HG03039 (cell line): ENCODE data around the gene GULP1.
"Not testable (repeated sequence)": the region's sequence is repeated elsewhere in the genome, so short reads cannot be mapped to it uniquely, and the experiment has no call there.

Source experiments
- ATAC-seq: cut with Tn5 transposase; IDR thresholded peaks from one replicate; pipeline ENCODE4 v1.9.1; 2021; ENCODE audit warnings: mild to moderate bottlenecking, moderate library complexity; ENCODE audit not compliant: unreplicated experiment

GULP1 gene

DNA sequence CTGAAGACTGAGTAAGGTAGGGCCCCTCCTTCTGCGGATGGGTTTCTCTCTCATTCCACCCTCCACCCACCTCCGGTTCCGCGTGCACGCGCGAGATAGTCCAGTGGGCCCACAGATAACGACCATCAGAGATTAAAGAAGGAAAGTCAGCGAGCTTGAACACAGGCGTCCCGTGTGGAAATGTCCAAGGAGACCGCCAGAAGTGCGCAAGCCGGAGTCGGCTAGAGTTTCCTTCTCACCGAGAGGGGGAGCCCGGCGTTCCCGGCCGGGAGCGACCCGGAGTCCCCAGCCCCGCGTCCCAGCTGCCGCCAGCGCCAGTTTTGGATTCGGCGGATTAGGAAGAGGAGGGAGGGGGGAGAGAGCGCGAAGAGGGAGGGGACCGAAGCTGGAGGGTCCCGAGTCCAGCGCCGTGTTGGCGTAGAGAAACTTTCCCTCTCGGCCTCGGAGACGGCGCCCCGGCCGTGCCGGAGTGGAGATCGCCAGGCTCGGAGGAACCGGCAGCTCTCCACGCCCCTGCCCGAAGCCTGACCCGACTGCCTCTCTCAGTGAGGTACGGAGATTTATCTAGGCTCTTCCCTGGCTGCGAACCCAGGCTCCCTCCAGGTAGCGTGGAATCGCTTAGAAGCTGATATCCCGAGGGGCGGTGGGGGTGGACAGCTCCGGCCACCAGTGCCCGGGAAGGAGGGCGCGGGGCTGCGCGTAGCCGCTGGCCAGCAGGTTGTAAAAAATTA is at the start of gene GULP1:
TSS of gene GULP1 (plus strand) at position 258 of the 731 bp plus-strand sequence. CDS start 185,829 bp downstream, outside the sequence.
- no peak for ATAC-seq

DNA sequence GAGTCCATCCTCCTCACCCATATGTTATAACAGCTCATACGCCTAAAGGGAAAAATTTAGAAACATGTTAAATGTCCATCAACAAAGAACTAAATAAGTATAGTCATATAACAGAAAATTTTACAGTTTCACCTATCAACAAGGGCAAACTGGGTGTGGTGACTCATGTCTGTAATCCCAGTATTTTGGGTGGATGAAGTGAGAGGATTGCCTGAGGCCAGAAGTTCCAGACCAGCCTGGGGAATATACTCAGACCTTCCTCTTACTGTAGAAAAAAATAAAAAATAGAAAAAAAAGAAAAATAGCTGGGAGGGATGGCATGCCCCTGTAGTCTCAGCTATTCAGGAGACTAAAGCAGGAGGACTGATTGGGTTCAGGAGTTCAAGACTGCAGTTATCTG is 48.3 kb upstream of the GULP1 start:
- ATAC-seq: no peak

- ATAC-seq: no peak
Measured at GRCh38 chr2:188244383-188244782, 47.3 kb upstream of the GULP1 start.

- ATAC-seq: no peak
Measured at GRCh38 chr2:188245230-188245629, 46.4 kb upstream of the GULP1 start.

DNA sequence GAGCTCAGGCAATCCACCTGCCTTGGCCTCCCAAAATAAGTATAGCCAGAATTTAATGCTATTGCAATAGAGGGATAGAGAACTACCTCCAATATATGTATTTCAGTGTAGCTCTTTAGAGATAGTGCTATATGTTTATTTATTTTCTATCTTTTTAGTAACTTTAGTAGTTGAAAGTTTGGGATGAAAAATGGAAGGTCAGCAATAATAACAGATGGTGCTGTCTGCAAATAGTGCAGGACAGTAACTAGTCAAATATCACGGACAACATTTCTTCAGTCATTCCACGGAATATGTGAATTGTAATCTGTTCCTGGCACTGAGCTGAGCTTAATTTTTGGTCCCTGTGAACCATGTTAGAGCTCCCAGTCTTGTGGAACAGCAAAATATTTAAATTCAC is 43.2 kb upstream of the GULP1 start:
- ATAC-seq: no peak

- no peak for ATAC-seq
Measured at GRCh38 chr2:188251034-188251433, 40.6 kb upstream of the GULP1 start.

GRCh38 chr2:188256420-188256819 is 35.3 kb upstream of the GULP1 start:
- ATAC-seq: no peak

GRCh38 chr2:188265315-188265714 is 26.4 kb upstream of the GULP1 start:
- ATAC-seq: no peak

DNA sequence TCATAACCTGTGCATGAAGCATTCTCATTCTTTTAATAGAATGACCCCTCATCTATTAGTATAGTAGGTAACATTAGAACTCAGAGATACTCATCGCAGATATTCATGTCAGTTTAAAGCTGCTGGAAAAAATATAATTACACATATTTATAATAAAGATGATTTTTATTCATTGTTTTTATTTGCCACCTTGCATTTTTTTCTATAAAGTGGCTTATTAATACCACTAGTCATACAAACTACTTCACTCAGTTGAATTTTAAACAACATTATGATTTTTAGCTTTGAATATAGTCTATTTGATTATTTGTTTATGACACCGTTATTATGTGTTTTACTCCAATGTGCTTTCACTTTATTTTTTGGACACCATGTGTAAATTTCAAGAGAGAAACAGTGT is 23.9 kb upstream of the GULP1 start:
- no peak for ATAC-seq

GRCh38 chr2:188269004-188269403 is 22.7 kb upstream of the GULP1 start:
- no peak for ATAC-seq

DNA sequence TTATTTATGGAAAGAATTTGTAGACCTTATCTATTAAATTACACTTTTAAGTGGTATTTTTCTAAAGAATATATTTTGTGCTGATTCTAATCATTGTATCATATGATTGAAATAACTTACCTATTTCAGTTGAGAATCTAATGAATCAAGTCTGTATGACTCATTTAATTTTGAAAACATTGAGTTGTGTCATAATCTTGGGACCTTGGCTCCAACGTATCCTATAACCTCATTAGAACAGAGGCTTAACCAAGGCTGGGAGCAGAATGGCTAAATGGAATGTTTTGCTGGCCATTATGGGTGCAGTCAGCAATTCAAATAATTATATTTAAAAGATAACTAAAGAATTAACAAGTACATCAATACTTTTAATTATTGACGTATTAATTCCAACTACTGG is 19.6 kb upstream of the GULP1 start:
- ATAC-seq: no peak

- no peak for ATAC-seq
Measured at GRCh38 chr2:188274274-188274673, 17.4 kb upstream of the GULP1 start.

DNA sequence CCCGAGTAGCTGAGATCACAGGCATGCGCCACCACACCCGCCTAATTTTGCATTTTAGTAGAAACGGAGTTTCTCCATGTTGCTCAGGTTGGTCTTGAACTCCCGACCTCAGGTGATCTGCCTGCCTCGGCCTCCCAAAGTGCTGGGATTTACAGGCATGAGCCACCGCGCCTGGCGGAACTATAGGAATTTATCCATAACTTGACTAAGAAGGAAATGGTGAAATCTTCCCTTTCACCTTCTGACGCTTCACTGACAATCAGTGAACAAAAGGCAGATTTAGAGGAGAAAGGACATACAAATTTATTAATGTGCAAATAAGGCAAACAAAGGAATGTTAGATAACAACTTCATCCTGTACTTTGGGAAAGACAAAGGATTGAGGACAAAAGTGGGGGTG is 15.4 kb upstream of the GULP1 start:
- no peak for ATAC-seq

- no peak for ATAC-seq
Measured at GRCh38 chr2:188277786-188278185, 13.9 kb upstream of the GULP1 start.

DNA sequence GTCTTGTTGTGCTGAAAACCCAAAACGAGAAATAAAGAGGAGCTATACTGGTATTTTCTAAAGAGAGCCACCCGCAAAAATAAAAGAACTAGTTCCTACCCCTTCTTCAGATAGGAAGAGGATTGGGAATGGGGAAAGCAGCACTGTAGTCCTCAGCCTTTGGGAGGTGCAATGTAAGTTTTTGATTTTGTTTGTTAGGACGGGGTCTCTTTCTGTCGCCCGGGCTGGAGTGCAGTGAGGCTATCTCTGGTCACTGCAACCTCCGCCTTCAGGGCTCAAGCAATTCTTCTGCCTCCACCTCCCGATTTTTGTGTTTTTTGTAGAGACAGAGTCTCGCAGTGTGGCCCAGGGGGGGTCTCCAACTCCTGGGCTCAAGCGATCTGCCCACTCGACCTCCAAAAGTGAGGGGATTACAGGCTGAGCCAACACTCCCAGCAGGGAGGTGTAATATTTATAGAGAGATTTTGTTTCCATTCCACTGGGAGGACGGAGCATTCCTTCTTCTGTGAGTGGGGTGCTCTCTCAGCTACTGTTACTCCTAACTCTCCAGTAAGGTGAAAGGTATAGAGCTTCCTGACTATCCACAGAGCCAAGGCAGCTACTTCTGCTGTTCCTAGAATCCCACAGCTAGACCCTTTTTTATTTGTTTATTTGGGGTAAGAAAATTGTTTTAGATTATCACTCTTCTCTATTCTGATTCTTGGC is 13.1 kb upstream of the GULP1 start:
- no peak for ATAC-seq

GRCh38 chr2:188279093-188279445 is 12.6 kb upstream of the GULP1 start:
- no peak for ATAC-seq

DNA sequence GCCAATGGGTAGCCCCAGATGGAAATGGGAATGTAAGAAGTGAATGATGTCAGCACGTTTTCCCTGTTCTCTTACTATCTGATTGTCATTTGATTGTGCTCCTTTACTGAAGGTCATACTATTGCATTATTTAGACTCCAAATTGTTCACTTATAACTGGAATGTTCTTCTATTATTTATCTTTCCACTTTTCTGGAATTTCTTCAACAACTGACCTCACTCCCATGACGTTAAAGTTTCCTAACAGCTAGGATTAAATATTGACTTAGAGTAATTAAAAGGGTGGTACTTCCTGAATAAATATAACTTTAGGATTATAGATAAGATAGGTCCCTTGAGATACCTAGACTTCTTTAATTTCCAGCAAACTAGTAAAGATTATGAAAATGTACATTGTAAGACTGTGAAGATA is 10.9 kb upstream of the GULP1 start:
- ATAC-seq: no peak

- no peak for ATAC-seq
Measured at GRCh38 chr2:188282907-188283306, 8.8 kb upstream of the GULP1 start.

- not testable (repeated sequence) for ATAC-seq
Measured at GRCh38 chr2:188284251-188284650, 7.4 kb upstream of the GULP1 start.

DNA sequence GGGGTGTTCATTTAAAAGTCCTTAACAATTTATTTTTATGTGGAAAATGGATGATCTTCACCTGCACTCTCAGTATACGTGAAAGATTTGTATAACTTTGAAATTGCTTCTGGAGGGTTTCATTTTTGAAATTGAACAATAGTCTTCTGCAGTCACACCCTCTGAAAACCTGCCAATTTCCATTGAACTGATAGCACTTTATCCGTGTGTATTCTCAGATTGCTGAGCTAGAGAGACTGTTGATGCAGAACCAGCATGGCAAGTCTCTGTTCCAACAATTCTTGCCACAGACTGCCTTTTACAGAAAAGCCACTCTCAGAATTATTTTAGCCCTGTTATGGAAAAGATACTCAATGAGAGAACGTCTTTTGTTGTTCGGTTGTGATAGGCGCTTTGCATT is 6.6 kb upstream of the GULP1 start:
- ATAC-seq: no peak

DNA sequence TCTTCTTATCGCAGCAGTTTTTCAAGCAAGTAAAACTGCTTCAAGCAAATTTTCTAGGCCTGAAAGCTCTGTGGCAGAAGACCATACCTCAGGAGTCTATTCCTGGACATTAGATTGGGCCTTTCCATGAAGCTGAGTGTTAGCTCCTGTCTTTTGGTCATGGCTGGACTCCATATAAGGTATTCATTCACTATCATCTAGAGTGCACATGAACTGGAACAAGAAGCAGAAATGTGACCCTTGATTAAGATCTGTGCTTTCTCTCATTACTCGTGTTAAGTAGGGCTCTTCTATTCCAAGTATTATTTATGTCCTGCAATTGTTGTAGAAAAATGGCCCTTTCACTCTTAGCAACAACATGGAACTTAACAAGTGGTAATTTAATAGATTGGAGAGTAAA is 5.9 kb upstream of the GULP1 start:
- ATAC-seq: no peak

GRCh38 chr2:188291142-188291616 is 495 bp upstream of the GULP1 start:
- ATAC-seq: no peak
